HFF-Myc (cell line): Measurements from ENCODE around the gene TYW1.
A peak's percentile ranks its signal among the peaks of the same experiment; 100 is the strongest.
"Not testable (repeated sequence)": the region's sequence is repeated elsewhere in the genome, so short reads cannot be mapped to it uniquely, and the experiment has no call there.

Source experiments
- DNase-seq: peaks from one replicate; pipeline ENCODE4 v3.0.0-alpha.2; 2011; ENCODE audit warnings: low read depth; ENCODE audit errors: extremely low read depth
- H3K4me3 ChIP-seq: replicated peaks from 2 replicates; pipeline ENCODE4 v1.5.1; 2011; ENCODE audit warnings: low read depth, mild to moderate bottlenecking, control low read depth, low read length
- CTCF ChIP-seq: IDR thresholded peaks from 2 replicates; pipeline ENCODE4 v1.5.1; 2012; ENCODE audit warnings: mild to moderate bottlenecking, low read depth, low read length, control low read depth; ENCODE audit errors: missing control alignments

The TYW1 gene

GRCh38 chr7:66970310-66970709 is 26.3 kb upstream of the TYW1 start:
- no peak for TF ChIP-seq CTCF
- H3K4me3 ChIP-seq: no peak overlapping the region
- no peak for DNase-seq

GRCh38 chr7:66974986-66975590 is 21.5 kb upstream of the TYW1 start:
- no peak for TF ChIP-seq CTCF
- DNase-seq: no peak
- H3K4me3 ChIP-seq: no peak overlapping the region

- not testable (repeated sequence) for DNase-seq, H3K4me3 ChIP-seq
Measured at GRCh38 chr7:66978312-66978711, 18.3 kb upstream of the TYW1 start.

- DNase-seq: not testable (repeated sequence)
Measured at GRCh38 chr7:66979013-66979412, 17.6 kb upstream of the TYW1 start.

GRCh38 chr7:66980336-66980735 is 16.3 kb upstream of the TYW1 start:
- not testable (repeated sequence) for H3K4me3 ChIP-seq, DNase-seq

More at GRCh38 chr7:66979013-66979412, 17.6 kb upstream of the TYW1 start:
- H3K4me3 ChIP-seq: not testable (repeated sequence)

GRCh38 chr7:66989552-66989951 is 7.1 kb upstream of the TYW1 start:
- not testable (repeated sequence) for H3K4me3 ChIP-seq

GRCh38 chr7:66994051-66994450 is 2.6 kb upstream of the TYW1 start:
- DNase-seq: not testable (repeated sequence)
- peak overlapping the region; percentile 82 for H3K4me3 ChIP-seq

More at GRCh38 chr7:66989552-66989951, 7.1 kb upstream of the TYW1 start:
- DNase-seq: not testable (repeated sequence)

GRCh38 chr7:66994691-66995049 is 2.0 kb upstream of the TYW1 start:
- H3K4me3 ChIP-seq: peak overlapping the region; percentile 82
- peak; percentile 20 for DNase-seq
- TF ChIP-seq CTCF: peak; percentile 29

GRCh38 chr7:66995050-66995776 is 1.4 kb upstream of the TYW1 start, which contains the start of gene SBDS:
Gene SBDS, minus strand, starts transcription at chr7:66995586. Its CDS starts 169 bp downstream, at chr7:66995417.
- H3K4me3 ChIP-seq: peak within 1 kb of the TSS; percentile 82
- DNase-seq: peak; percentile 98

GRCh38 chr7:67000601-67001258 is 4.1 kb downstream of the TYW1 start:
- H3K4me3 ChIP-seq, DNase-seq: not testable (repeated sequence)
- TF ChIP-seq CTCF: peak; percentile 24

GRCh38 chr7:67004145-67004544 is 7.5 kb downstream of the TYW1 start:
- not testable (repeated sequence) for DNase-seq

More at GRCh38 chr7:67004145-67004544, 7.5 kb downstream of the TYW1 start:
- not testable (repeated sequence) for H3K4me3 ChIP-seq
